ENCODE results near the gene PLCB2. TPM values are rescaled to one million over a fixed set of nuclear protein-coding genes. Genes with fewer than 3 reads are reported as not detected.

PLCB2 gene
- total RNA-seq = 0.10 and 0.25 TPM in 2 replicates

DNA sequence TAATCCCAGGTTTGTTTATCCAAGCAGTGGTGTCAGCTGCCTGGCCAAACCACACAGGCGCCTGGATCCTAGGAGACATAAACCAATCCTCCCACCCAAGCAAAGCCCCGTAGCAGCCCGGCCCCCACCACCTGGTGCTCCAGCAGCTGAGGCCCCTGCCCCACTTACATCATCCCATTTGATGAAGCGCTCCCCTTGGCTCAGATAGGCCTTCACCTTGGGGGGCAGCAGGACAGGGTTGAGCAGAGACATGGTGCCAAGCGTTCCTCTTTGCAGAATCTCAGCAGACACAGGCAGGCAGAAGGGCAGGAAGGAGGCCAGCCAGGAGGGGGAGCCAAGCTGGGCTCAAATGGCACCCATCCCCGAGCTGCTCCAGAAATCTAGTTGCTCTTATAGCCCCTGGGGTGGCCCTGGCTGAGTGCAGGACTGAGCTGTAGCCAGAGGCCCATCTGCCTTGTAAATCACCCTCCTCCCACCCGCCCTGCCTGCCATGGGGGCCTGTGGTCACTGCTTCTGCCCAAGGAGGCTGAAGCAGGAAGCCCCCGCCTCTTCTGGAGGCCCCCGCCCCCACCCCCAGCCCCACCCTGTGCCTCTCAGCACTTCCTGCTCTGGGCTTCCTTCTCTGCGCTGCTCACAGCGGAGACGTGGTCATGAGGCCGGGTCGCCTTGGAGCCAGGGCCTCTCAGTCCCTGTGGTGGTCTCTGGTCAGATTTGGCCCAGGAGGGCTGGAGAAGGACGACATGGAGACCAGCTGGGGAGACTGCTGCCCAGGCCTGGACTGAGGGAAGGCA is at the start of gene PLCB2:
Gene PLCB2 (minus strand): TSS at position 515 of the 791 bp plus-strand sequence. CDS start 263 bp downstream, at position 252.

GRCh38 chr15:40340740-40341400 is 33.1 kb upstream of the PLCB2 start, which contains the start of gene CCDC9B:
CCDC9B (minus strand) TSS chr15:40340939; CDS start chr15:40340819, 120 bp downstream.

GRCh38 chr15:40323239-40323952 is 15.7 kb upstream of the PLCB2 start, which contains the start of gene INAFM2:
INAFM2 (plus strand) TSS chr15:40323692; CDS start chr15:40324056, 364 bp downstream.

DNA sequence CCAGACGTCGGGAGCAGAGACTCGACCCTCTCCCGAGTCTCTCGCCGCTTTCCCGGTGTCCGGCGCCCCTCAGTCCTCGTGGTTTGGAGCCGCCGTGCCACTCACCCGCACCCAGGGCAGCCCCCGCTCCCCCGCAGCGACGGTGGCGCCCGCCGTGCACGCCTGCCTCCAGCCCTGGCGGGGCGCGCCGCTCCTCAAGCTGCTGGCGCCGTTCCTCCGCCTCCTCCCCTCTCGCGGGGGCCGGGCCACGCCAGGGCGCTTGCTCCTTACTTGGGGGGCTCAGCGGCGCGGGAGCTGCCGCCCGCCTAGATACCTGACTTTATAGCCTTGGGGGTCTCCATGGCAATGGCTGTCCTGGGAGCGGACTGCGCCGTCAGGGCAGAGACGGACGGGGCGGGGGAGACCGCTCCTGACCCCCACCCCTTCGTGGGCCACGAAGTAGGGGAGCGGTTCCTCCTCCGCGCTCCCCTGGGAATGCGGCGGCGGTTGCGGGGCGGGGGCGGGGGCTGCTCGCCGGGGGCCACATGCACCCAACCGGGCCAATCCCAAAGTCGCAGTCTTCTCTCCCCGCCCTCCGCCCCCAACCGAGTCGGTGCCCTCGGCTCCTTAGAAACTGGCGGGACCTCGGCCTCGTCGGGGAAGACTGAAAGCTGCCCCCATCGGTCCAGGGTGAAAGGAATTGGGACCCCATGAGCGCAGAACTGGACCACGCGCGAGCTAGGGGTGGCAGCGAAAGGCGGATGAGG is 24.7 kb downstream of the PLCB2 start, which contains the start of gene ANKRD63:
Gene ANKRD63 (minus strand): TSS at position 196 of the 746 bp plus-strand sequence. CDS start 478 bp downstream, outside the sequence.

DNA sequence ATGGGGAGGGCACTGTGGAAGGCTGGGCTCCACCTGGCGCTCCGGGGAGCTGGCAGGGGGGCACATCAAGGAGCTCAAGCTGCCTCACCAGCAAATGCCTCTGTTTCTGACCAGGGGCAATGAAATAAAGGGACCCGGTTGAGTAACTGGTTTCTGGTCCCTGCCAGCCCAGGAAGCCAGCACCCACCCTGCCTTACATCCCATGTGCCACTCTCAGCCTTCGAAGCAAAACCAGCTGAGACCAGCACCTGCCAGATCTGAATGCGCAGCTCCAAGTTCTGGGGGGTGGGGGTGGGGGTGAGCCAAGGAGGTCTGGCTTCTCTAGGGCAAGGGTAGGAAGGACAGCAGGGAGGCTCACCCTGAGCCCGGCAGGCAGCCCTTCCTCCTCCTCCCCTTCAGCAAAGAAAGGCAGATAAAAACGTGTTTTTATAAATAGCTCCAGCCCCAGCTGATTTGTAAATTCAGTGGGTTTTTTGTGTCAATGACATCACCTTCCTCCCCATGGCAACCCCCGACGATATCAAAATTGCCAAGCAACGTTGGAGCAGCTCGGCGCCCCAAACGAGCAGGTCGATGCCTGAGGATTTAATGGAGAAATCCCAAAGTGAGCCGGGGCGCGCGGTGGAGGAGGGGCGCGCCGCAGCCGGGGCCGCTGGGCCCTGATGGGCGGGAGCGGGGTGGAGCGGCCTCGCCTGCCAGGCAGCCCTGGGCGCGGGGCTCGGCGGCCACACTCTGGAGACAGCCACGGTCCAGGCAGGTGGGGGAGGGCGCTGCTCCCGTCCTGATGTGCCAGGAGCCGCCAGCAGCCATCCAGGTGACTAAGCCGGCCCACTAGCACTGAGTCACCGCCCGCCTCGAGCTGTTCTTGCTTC is 69.0 kb downstream of the PLCB2 start, which contains the start of gene PAK6:
Gene PAK6 (plus strand): TSS at position 532 of the 872 bp plus-strand sequence. CDS start 25,723 bp downstream, outside the sequence.

Other genes starting within 250 kb of the PLCB2 start
- 2.1 and 2.3 TPM in 2 replicates for gene BMF, start 199.1 kb downstream of the PLCB2 start, total RNA-seq
- 0.81 and 1.6 TPM in 2 replicates for gene BUB1B, start 146.9 kb downstream of the PLCB2 start, total RNA-seq
- gene PAK6, start 68.9 kb downstream of the PLCB2 start, total RNA-seq = not detected in 2 replicates
- gene ANKRD63, start 24.9 kb downstream of the PLCB2 start, total RNA-seq = not detected in 2 replicates
- 11.4 and 12.9 TPM in 2 replicates for gene INAFM2, start 15.8 kb upstream of the PLCB2 start, total RNA-seq
- 0.44 and 1.3 TPM in 2 replicates for gene CCDC9B, start 33.0 kb upstream of the PLCB2 start, total RNA-seq
- not detected in 2 replicates for gene PHGR1, start 43.1 kb upstream of the PLCB2 start, total RNA-seq
- gene DISP2, start 50.3 kb upstream of the PLCB2 start, total RNA-seq = 0.10 and 0.19 TPM in 2 replicates
- gene KNSTRN, start 74.8 kb upstream of the PLCB2 start, total RNA-seq = 6.9 and 9.6 TPM in 2 replicates
- gene IVD, start 97.9 kb upstream of the PLCB2 start, total RNA-seq = 39.0 and 41.2 TPM in 2 replicates
- gene BAHD1, start 133.0 kb upstream of the PLCB2 start, total RNA-seq = 10.0 and 11.9 TPM in 2 replicates
- gene CHST14, start 163.0 kb upstream of the PLCB2 start, total RNA-seq = 23.4 and 23.8 TPM in 2 replicates

Measured in cardiac ventricle fibroblast (primary cell).